Retina (tissue), 1 donor: ENCODE measurements around the gene TBC1D22B.
"Not testable (repeated sequence)": the region's sequence is repeated elsewhere in the genome, so short reads cannot be mapped to it uniquely, and the experiment has no call there.

Source experiments
- DNase-seq: peaks from one replicate; pipeline ENCODE4 v3.0.0-alpha.2; 2016

TBC1D22B gene

DNA sequence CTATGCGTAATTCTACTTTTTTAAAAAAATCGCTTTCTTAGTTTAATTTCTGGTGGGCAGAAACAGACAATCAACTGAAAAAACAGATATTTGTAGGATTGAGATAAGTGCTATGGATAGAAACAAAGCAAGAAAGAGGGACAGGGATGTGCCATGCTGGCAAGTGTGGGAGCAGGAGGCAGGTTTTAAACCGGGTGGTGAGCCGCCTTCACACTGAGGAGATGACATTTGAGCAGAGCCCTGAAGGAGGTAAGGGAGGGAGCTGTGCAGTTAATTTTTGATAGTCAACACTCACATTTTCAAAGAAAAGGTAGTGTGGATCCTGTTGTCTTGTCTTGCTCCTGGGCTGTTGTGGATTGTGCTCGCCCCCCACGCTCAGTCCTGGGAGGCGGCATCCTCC is 47.2 kb downstream of the TBC1D22B start:
- no peak for DNase-seq

DNA sequence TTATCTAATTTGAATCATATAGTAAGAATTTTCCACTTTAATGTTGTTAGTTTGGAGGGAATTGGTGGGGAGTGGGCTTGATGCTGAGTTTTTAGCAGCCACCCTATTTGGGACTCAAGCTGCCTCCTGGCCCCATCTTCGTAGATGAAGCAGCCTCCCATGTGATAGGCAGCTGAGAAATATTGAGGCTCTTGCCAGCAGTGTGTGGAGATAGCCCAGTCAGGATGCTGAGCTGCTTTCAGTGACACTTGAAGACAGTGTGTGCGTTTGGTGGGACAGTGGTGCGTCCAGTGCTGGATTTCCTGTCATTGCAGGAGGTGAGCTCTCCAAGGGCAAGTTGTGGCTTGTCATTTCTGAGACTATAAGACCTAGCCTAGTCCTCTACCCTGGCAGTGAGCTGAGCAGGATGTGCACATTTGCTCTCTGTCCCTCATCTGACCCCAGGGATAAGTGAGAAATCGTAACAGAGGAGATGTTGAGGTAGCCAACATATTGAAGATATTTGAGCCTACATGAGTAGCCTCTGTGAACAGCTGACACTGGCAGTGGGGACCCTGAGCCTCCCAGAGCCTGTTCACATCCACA is 48.4 kb downstream of the TBC1D22B start:
- no peak for DNase-seq

DNA sequence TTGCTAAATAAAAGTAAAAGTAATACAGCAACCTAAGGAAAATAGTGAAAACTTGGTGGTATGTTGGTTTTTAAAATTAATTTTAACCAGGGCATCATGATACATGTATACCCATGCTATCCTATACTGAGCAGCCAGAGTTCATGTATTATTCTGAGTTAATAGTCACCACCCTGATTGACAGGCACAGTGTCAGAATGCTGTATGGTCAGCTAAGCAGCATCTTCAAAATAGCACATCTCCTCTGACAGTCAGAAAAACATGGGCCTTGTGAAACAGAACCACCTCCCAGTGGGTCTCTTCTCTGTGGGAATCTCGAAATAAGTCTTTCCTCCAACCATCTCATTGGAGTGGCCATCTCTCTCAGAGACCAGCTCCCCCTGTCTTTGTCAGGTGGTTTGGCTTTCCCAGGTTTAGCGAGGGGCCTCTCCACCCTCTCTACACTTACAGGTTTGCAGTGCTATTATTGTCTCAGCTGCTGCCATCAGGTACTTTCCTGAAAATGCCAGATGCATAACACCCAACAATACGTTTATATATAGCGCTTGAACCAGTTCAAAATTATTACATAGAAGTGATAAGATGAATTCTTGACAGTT is 49.2 kb downstream of the TBC1D22B start:
- no peak for DNase-seq

DNA sequence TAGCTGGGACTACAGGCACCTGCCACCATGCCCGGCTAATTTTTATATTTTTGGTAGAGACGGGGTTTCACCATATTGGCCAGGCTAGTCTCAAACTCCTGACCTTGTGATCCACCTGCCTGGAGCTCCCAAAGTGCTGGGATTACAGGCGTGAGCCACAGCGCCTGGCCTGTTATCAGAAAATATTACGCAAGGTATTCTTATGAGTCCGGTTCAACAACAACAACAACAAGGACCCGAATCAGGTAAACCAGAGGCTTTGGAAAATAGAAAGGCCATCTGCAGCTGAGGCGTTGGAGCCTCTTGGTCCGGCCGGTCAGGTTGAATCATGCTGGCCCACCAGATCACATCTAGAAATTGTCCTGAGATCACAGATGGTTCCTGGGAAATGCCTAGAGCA is 49.9 kb downstream of the TBC1D22B start:
- DNase-seq: not testable (repeated sequence)

DNA sequence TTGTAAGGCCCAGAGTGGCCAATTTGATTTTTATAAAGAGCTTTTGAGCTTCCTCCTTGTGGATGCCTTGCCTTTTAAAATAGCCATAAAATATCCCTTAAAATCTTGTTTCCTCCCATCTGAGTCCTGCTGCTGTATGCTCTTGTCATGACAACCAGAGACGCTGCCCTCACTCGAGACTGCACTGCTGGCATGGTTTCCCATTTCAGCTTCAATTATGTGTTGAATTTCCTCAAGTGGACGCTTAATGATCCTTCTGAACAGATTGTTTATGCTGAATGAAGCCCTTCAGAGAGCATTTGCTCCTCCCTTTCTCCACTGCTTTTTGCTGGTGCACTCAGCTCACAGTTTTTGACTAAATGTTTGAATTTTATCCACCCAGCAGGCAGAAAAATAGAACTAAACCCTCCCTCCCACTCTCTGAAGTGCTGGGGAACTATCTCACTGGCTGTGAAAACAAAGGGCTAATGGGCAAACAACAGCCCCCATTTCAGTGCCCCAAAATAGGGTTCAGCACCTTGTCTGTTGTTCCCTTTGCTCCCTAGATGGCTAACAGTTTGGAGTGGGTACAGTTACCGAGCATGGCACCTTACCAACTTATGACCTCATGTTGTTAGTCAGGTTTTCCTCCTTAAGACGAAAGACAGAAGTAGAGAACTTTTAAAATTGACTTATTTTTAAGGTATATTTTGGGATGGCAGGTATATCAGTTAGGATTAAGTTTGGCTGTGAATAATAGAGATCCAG is 50.7 kb downstream of the TBC1D22B start:
- peak; percentile 54 for DNase-seq

DNA sequence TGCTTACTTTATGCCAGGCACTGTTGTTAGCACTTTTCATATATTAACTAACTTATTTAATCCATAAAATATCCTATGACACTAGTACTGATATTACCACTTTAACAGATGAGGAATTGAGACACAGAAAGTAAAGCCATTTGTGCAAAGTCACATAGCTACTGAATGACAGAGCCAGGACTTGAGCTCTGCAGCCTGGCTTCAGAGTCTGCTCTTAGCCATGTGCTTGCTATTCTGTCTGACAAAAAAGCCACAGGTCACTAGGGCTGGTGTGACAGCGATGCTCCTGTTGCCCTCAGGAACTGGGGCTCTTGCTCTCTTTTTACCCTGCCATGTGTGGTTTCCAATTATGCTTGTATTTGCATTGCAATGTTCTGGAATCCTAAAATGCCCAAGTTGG is 51.5 kb downstream of the TBC1D22B start:
- no peak for DNase-seq

DNA sequence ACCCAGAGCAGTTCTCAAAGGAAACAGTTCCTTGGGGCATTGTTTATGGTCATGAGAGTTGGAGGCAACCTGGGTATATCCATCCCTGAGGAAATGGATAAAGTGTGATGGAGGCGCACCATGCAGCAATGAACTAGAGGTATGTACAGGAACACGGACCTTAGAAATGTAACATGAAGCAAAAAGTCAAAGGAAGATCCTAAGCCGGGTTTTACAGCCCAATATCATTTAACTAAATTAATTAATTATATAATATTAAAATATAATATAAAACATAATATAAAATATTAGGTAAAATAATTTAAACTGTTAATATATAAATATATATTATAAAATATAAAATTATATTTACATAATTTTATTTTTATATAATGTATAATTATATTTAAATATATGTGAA is 52.1 kb downstream of the TBC1D22B start:
- DNase-seq: no peak

DNA sequence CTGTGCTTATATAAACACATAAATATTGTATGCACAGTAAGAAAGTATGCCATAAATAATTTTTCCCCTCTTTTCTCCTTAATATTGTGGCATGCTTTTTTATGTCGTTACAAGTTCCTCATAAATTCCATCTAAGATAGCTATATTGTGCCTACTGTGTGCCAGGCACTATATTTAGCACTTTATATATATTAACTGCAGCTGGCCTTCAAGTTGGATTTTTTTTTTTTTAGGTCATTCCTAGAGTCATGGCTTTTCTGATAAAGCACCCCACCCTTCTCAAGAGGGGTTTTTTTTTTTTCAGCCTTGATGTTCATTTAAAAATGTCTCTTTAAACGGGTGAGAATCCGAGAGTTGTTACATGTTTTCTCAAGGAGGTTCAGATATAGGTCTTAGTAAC is 53.4 kb downstream of the TBC1D22B start:
- DNase-seq: no peak

DNA sequence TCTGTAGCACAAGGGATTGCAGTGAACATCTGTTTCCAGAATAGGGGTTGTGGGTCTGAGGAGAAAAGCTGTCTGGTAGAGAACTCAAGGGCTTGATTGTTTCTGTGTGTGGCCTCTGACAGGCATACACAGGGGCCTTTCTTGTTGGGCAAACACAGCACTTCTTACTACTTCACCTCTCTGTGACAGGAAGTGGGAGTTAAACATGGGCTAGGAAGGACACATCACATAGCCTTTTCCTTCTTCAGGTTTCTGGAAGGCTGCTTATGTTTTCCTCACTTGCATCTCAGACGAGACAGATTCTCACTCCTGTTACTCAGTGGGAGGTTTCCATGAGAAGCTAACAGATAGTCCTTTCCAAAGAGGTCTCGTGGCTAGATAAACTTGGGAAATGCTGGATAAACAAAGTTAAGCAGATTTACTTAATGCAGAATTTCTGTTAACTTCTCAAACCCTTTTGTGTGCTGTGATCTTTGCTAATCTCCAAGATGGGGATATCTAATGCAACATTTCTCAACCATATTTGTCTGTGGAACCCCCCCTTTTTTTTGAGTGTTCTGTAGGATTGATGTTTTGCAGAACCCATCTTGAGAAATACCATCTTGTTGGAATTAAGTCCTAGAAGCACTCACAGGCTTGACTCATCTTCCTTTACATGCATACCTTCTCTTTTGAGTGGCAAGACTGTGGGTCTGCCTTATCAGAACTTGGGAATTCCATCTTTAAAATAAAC is 54.3 kb downstream of the TBC1D22B start:
- no peak for DNase-seq

DNA sequence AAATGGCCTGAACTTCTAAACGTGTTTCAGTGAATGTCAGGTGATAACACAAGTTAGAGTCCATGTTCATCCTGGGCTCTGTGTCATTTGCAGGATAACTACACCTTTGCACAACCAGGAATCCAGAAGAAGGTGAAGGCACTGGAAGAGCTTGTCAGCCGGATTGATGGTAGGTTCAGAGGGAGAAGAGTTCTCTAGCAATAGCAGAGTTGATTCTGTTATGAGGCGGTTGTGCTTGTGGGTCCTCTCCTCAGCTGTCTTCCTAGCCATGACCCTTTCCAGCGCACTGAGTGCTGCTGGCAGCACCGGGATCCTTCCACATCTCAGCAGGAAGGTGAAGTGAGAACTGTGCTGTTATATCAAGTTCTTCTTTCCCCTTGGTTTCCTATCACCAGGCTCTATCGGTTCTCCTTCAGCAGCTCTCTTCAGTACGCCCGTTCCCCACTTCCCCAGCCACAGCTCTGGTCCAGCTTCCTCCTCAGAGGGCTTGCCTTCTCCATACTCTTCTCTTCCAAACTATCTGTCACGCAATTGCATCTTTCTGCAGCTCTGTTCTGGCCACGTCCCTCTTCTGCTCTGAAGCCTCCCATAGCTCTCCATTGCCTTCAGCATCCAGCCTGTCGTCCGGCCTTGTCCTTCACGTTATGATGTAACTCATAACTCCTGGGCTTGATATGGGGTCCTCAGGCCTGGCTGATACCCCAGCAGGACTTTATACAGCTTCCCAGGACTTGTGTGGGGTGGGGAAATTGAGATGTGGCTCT is 56.3 kb downstream of the TBC1D22B start:
- no peak for DNase-seq

DNA sequence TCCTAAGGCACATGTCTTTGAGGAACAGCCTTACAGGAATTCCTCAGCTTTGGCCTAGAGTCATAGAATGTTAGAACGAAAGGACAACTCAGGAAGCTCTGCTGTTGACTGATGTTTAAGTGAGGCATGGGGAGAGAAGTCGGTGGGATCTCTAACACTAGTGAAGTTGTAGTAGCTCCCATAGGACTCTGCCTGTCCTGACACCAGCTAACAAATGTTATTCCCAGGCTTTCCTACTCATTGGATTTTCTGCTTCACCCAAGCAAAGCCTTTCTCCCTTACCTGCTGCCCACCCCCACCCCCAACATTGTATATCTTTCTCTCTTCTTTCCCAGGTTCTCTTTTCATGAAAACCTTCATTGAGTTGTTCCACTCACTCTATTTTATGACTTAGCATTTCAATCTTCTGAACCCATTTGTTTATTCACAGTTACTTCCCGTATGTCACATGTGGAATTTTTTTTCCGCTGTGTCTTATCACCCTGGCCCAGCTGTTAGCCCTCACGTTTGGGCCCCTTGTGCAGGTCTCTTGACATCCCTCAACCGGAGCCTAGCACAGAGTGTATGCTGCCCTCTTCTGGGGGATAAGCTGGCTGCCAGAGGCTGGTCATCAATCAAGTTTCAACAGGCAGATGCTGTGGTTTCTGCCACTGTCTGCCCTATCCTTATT is 57.0 kb downstream of the TBC1D22B start:
- no peak for DNase-seq

DNA sequence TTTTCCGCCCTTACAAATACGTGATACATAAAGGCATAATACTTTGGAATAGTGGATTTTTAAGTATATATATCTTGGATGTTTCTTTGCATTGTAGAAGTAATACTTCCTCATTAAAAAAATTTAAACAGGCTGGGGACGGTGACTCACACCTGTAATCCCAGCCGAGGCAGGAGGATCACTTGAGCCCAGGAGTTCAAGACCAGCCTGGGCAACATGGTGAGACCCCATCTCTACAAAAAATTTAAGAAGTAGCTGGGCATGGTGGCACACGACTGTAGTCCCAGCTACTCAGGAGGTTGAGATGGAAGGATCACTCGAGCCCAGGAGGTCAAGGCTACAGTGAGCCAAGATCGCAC is 57.6 kb downstream of the TBC1D22B start:
- no peak for DNase-seq

DNA sequence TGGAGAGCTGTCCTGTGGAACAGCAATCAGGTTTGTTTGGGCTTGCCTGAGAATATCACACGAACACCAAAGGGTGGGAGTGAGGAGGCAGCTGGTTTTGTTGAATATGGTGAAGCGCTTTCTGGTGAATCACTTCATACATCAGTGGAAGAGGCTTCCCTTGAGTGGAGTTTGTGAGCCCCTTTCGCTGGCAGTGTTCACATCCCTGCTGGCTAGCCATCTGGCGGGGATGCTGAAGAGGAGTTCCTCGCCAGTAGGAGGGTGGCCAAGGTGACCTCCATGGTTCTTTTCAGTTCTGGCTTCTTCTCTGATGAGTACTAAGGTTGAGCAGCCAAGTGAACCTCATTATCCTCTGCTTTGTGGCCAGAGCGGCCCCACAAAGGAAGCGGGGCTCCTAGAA is 58.5 kb downstream of the TBC1D22B start:
- no peak for DNase-seq

DNA sequence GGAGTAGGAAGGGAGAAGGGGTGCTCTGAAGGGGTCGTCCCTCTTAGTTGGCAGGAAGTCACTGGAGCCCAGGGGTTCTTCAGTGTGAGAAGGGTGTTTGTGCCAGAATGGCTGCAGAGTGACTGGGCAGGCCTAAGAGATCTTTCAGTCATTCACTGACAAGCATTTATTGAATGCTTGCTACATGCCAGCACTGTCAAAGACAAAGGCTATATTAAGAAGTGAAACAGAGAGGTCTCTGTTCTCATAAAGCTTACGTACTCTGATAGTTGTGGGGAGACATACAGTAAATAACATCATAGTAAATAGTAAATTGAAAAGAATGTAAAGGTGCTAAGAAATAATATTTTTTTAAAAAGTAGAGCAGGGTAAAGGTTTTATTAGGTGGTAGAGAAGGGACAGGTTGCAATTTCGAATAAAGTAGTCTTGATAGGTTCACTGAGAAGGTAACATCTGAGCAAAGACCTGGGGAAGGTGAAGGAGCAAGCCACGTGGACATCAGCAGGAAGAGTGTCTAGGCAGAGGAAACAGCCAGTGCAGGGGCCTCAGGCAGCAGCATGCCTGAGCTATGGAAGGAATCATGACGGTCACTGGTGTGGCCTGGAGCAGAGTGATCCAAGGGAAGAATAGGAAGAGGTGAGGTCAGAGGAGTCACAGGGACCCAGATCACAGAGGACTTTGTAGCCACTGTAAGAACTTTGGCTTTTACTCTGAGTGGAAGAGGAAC is 59.9 kb downstream of the TBC1D22B start:
- DNase-seq: no peak

DNA sequence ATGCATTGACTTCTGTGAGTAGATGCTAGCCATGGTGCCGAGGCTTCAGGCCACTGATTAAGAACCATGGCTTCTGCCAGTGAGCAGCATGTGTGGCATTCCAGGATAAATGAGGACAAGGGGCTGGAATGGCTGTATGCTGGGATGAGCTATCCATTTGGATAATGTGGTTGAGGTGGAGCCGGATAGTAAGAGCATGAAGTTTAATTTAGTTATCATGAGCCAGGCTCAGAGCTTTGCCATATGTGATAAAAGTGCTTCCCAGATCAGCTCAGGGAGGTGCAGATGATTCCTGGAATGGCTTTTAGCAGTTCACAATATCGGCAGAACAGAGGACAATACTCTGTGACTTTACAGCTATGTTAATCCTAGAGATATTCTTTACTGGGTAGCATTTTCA is 61.6 kb downstream of the TBC1D22B start:
- no peak for DNase-seq

DNA sequence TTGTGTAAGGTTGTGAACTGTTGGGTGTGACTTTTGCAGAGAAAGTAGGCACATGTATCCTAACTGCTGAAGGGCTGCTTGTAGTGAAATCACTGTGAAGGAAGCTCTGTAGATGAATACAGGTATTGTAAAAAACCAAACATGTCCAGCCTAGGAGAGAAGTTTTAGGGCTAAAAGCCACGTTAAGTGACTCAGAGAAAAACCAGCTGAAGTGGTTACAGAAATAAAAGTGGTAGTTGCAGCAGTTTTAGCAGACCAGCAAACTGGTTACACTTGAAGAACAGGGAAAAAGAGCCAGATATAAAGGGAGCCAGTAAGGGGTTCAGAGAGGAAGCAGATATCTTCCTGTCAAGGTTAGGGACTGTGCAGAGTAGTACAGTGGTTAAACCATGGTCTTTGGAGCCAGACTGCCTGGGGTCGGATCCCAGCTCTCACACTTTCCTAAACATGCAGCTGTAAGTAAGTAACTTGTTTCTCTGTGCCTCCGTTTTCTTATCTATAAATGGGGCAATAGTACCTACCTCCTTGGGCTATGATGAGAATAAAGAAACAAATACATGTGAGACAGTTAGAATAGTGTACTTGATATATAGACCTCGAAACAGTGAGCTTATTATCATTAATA is 62.4 kb downstream of the TBC1D22B start:
- DNase-seq: no peak

DNA sequence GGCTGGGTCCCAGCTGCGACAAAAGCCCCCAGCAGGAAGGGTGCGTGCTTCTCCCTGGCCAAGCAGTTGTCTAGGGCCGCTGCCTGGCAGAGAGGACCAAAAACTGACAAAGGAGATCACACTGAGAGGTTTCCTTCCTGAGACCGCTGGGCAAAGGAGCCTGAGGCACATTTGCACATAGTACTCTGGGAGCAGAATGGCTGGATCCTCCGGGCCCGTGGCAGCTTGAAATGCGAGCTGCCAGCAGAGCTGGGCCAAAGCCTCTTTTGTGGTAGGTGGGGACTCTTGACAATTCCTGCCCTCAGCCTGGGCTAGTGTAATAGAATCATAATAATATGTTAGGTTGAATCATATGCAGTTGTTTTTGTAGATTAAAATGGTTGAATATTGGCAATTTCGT is 63.1 kb downstream of the TBC1D22B start:
- no peak for DNase-seq

DNA sequence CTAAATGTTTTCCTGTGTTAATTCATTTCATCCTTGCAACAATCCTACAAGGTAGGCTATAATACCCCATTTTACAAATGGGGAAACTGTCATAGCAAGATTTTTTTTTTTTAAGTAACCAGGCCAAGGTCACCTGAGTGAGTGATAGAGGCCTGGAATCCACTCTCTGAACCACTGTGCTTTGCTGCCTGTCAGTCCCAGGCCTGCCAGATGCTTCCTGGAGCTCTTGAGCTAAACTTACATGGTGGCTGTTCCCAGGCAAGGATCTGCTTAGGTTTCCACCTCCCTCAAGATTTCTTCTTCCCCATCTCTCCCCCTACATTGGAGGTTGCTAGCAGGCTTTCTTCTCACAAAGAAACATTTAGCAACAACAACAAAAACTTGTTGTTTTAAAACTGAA is 63.5 kb downstream of the TBC1D22B start:
- DNase-seq: no peak

DNA sequence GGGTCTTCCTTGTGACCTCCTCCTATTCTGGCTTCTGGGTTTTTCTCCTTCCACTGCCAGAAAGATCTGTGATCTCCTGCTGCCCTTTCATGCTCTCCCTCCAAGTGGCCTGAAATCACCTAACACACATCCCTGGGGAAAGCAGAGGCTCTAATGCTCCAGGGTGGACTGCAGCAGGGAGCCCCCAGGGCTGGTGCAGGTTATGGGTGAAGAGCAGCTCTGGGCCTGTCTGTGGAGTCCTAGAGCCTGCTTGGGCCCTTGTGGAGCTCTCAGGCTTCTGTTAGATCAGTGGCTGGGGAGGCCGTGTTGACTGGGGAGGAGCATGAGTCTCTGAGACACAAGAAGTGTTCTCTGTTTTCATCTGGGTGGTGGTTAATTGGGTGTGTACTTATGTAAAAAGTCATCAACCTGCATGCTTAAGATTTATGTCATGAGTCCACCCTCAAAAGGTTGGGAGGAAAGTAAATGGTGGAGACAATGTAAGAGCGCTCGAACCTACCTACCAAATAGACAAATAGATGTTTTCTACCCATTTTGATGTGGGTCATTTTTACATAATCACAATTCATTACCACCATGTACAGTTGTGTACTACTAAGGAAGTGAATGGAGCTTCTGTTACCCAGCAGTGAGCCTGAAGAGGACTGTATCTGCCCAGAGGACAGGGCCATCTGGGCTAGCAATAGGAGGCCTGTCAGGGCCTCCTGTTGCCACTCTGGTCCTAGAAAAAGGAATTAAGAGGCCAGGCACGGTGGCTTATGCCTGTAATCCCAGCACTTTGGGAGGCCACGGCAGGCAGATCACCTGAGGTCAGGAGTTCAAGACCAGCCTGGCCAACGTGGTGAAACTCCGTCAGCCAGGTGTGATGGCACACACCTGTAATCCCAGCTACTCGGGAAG is 64.2 kb downstream of the TBC1D22B start:
- DNase-seq: no peak

DNA sequence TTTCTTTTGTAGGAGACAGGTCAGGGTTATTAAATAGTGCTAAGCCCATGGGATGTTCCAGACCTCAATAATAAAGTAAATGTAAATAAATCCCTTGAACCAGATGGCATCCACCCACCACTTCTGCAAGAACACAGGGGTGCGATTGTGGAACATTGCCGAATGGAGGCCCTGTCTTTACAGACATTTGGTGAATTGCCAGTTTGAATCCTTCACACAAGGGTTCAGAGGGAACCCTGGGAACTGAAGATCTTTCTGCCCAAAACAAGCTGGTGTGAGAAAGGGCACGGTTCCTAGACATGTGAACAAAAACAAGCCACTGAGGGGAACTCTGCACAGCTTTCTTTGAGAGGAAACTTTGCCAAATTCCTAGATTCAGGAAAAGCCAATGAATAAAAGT is 66.0 kb downstream of the TBC1D22B start:
- DNase-seq: no peak
